ENCODE measurements around the gene PP2D1. TPM values are rescaled to one million over a fixed set of nuclear protein-coding genes. Genes with fewer than 3 reads are reported as not detected.
"Not testable (repeated sequence)": the region's sequence is repeated elsewhere in the genome, so short reads cannot be mapped to it uniquely, and the experiment has no call there.

Gene PP2D1
- total RNA-seq, 4 donors from 2014 or later, result not detected

- Histone ChIP-seq H3K27ac (peak overlapping the region in 2 of 4 donors; percentile 98 to 99), H3K4me1 (peaks cover 0 to 22% (median 13%) of the 10 kb centered on the region in 4 donors), H3K36me3 (no peaks in the 10 kb centered on the region), H3K4me3 (no peak overlapping the region), H3K9me3 (no peaks in the 10 kb centered on the region), H3K27me3 (no peaks in the 10 kb centered on the region)
- DNase-seq (ENCODE audit: low spot score in 2 of 2), result no peak
- TF ChIP-seq CTCF (IDR thresholded peaks at IDR 0.05) (peak in 1 of 5 experiments; percentile 30), POLR2A (IDR thresholded peaks at IDR 0.05) (no peak), EP300 (IDR thresholded peaks at IDR 0.05) (no peak)
- WGBS, 2 donors, result 93 to 94% methylated on average over 1 of the region's 1 CpG
These were observed 25.4 kb upstream of the PP2D1 start for GRCh38 chr3:20037255-20037996.

GRCh38 chr3:20035019-20035418 is 23.0 kb upstream of the PP2D1 start:
- TF ChIP-seq EP300 (IDR thresholded peaks at IDR 0.05) (no peak), POLR2A (IDR thresholded peaks at IDR 0.05) (no peak), CTCF (IDR thresholded peaks at IDR 0.05) (no peak)
- Histone ChIP-seq H3K4me3 (no peak overlapping the region), H3K27ac (no peak overlapping the region), H3K4me1 (peaks cover 0 to 13% (median 4%) of the 10 kb centered on the region in 4 donors), H3K36me3 (no peaks in the 10 kb centered on the region), H3K9me3 (no peaks in the 10 kb centered on the region), H3K27me3 (no peaks in the 10 kb centered on the region)
- WGBS, 2 donors, result 89 to 95% methylated on average over 4 of the region's 4 CpGs
- no peak for DNase-seq (ENCODE audit: low spot score in 2 of 2)

- 97 to 100% methylated on average over 7 of the region's 7 CpGs for WGBS, 2 donors
- not testable (repeated sequence) for H3K4me1 ChIP-seq, H3K36me3 ChIP-seq
These were observed 19.9 kb upstream of the PP2D1 start for GRCh38 chr3:20031939-20032338.

GRCh38 chr3:20028905-20029331 is 16.9 kb upstream of the PP2D1 start:
- no peak overlapping the region for H3K27ac ChIP-seq

More at GRCh38 chr3:20031939-20032338, 19.9 kb upstream of the PP2D1 start:
- not testable (repeated sequence) for H3K9me3 ChIP-seq; H3K27ac ChIP-seq; DNase-seq (ENCODE audit: low spot score in 2 of 2); H3K4me3 ChIP-seq; H3K27me3 ChIP-seq

GRCh38 chr3:20027136-20027535 is 15.1 kb upstream of the PP2D1 start:
- TF ChIP-seq POLR2A (IDR thresholded peaks at IDR 0.05) (no peak), CTCF (IDR thresholded peaks at IDR 0.05) (no peak)
- H3K36me3 ChIP-seq, result no peaks in the 10 kb centered on the region
- H3K4me3 ChIP-seq, result no peak overlapping the region
- H3K27me3 ChIP-seq, result no peaks in the 10 kb centered on the region
- no peak overlapping the region for H3K27ac ChIP-seq
- peaks cover 0 to 18% (median 14%) of the 10 kb centered on the region in 4 donors for H3K4me1 ChIP-seq
- DNase-seq (ENCODE audit: low spot score in 2 of 2), result no peak
- 82 to 88% methylated on average over 4 of the region's 4 CpGs for WGBS, 2 donors
- H3K9me3 ChIP-seq, result no peaks in the 10 kb centered on the region

More at GRCh38 chr3:20028905-20029331, 16.9 kb upstream of the PP2D1 start:
- no peak for DNase-seq (ENCODE audit: low spot score in 2 of 2)
- Histone ChIP-seq H3K36me3 (no peaks in the 10 kb centered on the region), H3K4me3 (no peak overlapping the region), H3K4me1 (peaks cover 0 to 7% (median 5%) of the 10 kb centered on the region in 4 donors), H3K27me3 (no peaks in the 10 kb centered on the region), H3K9me3 (no peaks in the 10 kb centered on the region)
- 65 to 71% methylated on average over 7 of the region's 7 CpGs for WGBS, 2 donors
- no peak for TF ChIP-seq CTCF (IDR thresholded peaks at IDR 0.05)

All from tibial nerve (tissue), 4 donors.